ENCODE results near the gene AIP.

DNA sequence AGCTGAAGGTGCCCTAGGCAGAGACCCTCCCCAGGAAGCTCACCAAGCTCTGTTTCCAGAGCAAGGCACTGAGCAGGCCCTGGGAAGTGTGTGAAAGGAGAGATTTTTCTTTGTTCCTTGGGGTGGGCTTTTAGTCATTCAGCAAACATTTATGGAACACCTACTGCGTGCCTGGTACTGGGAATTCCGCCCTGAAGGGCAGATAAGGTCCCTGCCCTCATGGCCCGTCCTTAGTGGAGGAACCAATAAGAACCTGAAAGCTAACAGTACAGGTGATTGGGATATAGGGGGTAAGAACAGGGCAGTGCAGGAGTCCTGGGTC is 17.7 kb upstream of the AIP start:
- TF ChIP-seq, protein P1, sequence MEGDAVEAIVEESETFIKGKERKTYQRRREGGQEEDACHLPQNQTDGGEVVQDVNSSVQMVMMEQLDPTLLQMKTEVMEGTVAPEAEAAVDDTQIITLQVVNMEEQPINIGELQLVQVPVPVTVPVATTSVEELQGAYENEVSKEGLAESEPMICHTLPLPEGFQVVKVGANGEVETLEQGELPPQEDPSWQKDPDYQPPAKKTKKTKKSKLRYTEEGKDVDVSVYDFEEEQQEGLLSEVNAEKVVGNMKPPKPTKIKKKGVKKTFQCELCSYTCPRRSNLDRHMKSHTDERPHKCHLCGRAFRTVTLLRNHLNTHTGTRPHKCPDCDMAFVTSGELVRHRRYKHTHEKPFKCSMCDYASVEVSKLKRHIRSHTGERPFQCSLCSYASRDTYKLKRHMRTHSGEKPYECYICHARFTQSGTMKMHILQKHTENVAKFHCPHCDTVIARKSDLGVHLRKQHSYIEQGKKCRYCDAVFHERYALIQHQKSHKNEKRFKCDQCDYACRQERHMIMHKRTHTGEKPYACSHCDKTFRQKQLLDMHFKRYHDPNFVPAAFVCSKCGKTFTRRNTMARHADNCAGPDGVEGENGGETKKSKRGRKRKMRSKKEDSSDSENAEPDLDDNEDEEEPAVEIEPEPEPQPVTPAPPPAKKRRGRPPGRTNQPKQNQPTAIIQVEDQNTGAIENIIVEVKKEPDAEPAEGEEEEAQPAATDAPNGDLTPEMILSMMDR (IDR thresholded peaks at IDR 0.05; ENCODE audit: borderline replicate concordance, extremely low read depth, low read length, poor library complexity, severe bottlenecking): no peak
- TF ChIP-seq EZH2 (IDR thresholded peaks at IDR 0.05; ENCODE audit: borderline replicate concordance, low read depth, low read length, severe bottlenecking): no peak

All from DND-41 (cell line).